ENCODE data around the gene RTTN.
"Not testable (repeated sequence)": the region's sequence is repeated elsewhere in the genome, so short reads cannot be mapped to it uniquely, and the experiment has no call there.

RTTN gene

DNA sequence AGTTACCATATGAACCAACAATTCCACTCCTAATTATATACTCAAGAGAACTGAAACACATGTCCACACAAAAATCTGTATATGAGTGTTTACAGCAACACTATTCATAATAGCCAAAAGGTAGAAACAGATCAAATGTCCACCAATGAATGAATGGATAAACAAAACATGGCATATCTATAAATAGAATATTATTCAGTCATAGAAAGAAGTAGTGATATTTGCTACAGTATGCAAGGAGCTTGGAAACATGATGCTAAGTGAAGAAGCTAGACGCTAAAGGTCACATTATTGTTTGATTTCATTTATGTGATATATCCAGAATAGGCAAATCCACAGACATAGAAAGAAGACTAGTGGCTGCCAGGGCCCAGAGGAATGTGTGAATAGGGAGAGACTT, 92.0 kb downstream of the RTTN start:
- Histone ChIP-seq H3K4me2 (ENCODE audit: low read depth, low read length, poor library complexity, severe bottlenecking) (no peak overlapping the region), H3K4me3 (ENCODE audit: insufficient read depth, low read length, poor library complexity, severe bottlenecking) (no peak overlapping the region), H3K36me3 (ENCODE audit: low read length) (peaks cover 23% of the 10 kb centered on the region; the same call in 1 of the 2 replicates)

DNA sequence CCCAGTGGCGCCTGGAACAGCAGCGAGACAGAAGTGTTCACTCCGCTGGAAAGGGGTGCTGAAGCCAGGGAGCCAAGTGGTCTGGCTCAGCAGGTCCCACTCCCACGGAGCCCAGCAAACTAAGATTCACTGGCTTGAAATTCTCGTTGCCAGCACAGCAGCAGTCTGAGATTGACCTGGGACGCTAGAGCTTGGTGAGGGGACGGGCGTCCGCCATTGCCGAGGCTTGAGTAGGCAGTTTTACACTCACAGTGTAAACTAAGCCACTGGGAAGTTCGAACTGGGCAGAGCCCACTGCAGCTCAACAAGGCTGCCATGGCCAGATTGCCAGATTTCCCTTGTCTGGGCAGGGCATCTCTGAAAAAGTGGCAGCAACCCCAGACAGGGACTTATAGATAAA, 94.8 kb downstream of the RTTN start:
- no peak overlapping the region for H3K9ac ChIP-seq (ENCODE audit: low read length)
- no peaks in the 10 kb centered on the region for H3K27me3 ChIP-seq (ENCODE audit: low read length)
- no peaks in the 10 kb centered on the region for H3K79me2 ChIP-seq (ENCODE audit: insufficient read depth, low read length)
- no peaks in the 10 kb centered on the region for H3F3A ChIP-seq (ENCODE audit: insufficient read depth)
- H3K9me3 ChIP-seq (ENCODE audit: insufficient read depth, low read length): no peaks in the 10 kb centered on the region
- no peaks in the 10 kb centered on the region for H3K9me2 ChIP-seq (replicated peaks; ENCODE audit: insufficient read depth, low read length)
- peaks cover 33% of the 10 kb centered on the region for H3K36me3 ChIP-seq (ENCODE audit: low read length)
- TF ChIP-seq EZH2phosphoT487 (conservative IDR thresholded peaks at IDR 0.05; ENCODE audit: low read length): no peak
- TF ChIP-seq, protein P1, sequence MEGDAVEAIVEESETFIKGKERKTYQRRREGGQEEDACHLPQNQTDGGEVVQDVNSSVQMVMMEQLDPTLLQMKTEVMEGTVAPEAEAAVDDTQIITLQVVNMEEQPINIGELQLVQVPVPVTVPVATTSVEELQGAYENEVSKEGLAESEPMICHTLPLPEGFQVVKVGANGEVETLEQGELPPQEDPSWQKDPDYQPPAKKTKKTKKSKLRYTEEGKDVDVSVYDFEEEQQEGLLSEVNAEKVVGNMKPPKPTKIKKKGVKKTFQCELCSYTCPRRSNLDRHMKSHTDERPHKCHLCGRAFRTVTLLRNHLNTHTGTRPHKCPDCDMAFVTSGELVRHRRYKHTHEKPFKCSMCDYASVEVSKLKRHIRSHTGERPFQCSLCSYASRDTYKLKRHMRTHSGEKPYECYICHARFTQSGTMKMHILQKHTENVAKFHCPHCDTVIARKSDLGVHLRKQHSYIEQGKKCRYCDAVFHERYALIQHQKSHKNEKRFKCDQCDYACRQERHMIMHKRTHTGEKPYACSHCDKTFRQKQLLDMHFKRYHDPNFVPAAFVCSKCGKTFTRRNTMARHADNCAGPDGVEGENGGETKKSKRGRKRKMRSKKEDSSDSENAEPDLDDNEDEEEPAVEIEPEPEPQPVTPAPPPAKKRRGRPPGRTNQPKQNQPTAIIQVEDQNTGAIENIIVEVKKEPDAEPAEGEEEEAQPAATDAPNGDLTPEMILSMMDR (IDR thresholded peaks at IDR 0.05; ENCODE audit: insufficient read depth, low read length, poor library complexity, severe bottlenecking): no peak
- no peak overlapping the region for H3K4me3 ChIP-seq (ENCODE audit: insufficient read depth, low read length, poor library complexity, severe bottlenecking)
- H3K27ac ChIP-seq (ENCODE audit: low read depth, low read length): no peak overlapping the region
- H4K20me1 ChIP-seq (ENCODE audit: low read depth, low read length): no peaks in the 10 kb centered on the region
- no peak overlapping the region for H3K4me2 ChIP-seq (ENCODE audit: low read depth, low read length, poor library complexity, severe bottlenecking)
- H2AFZ ChIP-seq (ENCODE audit: low read depth, low read length, severe bottlenecking): no peak overlapping the region

More for the DNA sequence above, 92.0 kb downstream of the RTTN start:
- no peaks in the 10 kb centered on the region for H4K20me1 ChIP-seq (ENCODE audit: low read depth, low read length)
- H2AFZ ChIP-seq (ENCODE audit: low read depth, low read length, severe bottlenecking): no peak overlapping the region
- TF ChIP-seq, protein P1 (IDR thresholded peaks at IDR 0.05; ENCODE audit: insufficient read depth, low read length, poor library complexity, severe bottlenecking): no peak
- no peak for TF ChIP-seq EZH2phosphoT487 (conservative IDR thresholded peaks at IDR 0.05; ENCODE audit: low read length)
- no peaks in the 10 kb centered on the region for H3K27me3 ChIP-seq (ENCODE audit: low read length)
- no peak overlapping the region for H3K27ac ChIP-seq (ENCODE audit: low read depth, low read length)
- no peaks in the 10 kb centered on the region for H3F3A ChIP-seq (ENCODE audit: insufficient read depth)
- H3K79me2 ChIP-seq (ENCODE audit: insufficient read depth, low read length): no peaks in the 10 kb centered on the region
- H3K9me2 ChIP-seq (replicated peaks; ENCODE audit: insufficient read depth, low read length): no peaks in the 10 kb centered on the region
- no peak overlapping the region for H3K9ac ChIP-seq (ENCODE audit: low read length)
- H3K9me3 ChIP-seq (ENCODE audit: insufficient read depth, low read length): no peaks in the 10 kb centered on the region

DNA sequence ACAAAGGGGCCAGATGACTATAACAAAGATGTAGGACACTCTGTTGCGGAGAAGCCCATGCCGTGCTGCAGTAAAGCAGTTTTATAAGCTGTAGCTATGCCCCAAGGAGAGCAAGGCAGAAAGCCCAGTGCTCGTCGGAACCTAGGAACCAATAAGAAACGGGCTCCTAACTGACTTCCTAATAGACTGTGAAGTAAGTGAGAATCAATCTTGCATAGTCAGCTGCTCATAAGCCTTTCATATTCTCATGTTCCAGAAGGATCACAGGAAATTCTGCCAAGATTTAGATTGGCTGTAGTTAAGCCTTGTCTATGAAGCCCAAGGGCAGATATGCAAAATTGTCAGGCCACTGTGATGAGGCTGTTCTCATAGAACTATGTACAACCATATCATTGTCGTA, 98.4 kb downstream of the RTTN start:
- Histone ChIP-seq H3K9me3 (ENCODE audit: insufficient read depth, low read length) (no peaks in the 10 kb centered on the region), H3F3A (ENCODE audit: insufficient read depth) (no peaks in the 10 kb centered on the region), H3K9me2 (replicated peaks; ENCODE audit: insufficient read depth, low read length) (no peaks in the 10 kb centered on the region), H3K27me3 (ENCODE audit: low read length) (no peaks in the 10 kb centered on the region), H3K4me3 (ENCODE audit: insufficient read depth, low read length, poor library complexity, severe bottlenecking) (no peak overlapping the region), H3K4me2 (ENCODE audit: low read depth, low read length, poor library complexity, severe bottlenecking) (no peak overlapping the region), H3K27ac (ENCODE audit: low read depth, low read length) (no peak overlapping the region), H3K79me2 (ENCODE audit: insufficient read depth, low read length) (no peaks in the 10 kb centered on the region), H2AFZ (ENCODE audit: low read depth, low read length, severe bottlenecking) (no peak overlapping the region), H4K20me1 (ENCODE audit: low read depth, low read length) (no peaks in the 10 kb centered on the region), H3K36me3 (ENCODE audit: low read length) (peaks cover 24% of the 10 kb centered on the region), H3K9ac (ENCODE audit: low read length) (no peak overlapping the region)
- no peak for TF ChIP-seq EZH2phosphoT487 (conservative IDR thresholded peaks at IDR 0.05; ENCODE audit: low read length)
- TF ChIP-seq, protein P1 (IDR thresholded peaks at IDR 0.05; ENCODE audit: insufficient read depth, low read length, poor library complexity, severe bottlenecking): no peak

DNA sequence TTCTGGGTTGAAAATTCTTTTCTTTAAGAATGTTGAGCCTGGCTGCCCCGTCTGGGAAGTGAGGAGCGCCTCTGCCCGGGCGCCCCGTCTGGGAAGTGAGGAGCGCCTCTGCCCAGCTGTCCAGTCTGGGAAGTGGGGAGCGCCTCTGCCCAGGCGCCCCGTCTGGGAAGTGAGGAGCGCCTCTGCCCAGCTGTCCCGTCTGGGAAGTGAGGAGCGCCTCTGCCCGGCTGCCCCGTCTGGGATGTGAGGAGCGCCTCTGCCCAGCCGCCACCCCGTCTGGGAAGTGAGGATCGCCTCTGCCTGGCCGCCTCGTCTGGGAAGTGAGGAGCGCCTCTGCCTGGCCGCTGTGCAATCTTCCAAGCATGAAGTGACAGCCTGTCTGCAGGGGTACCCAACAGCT, 102.6 kb downstream of the RTTN start:
- H3K79me2 ChIP-seq (ENCODE audit: insufficient read depth, low read length); H3K9ac ChIP-seq (ENCODE audit: low read length); H3K4me3 ChIP-seq (ENCODE audit: insufficient read depth, low read length, poor library complexity, severe bottlenecking); H3K4me2 ChIP-seq (ENCODE audit: low read depth, low read length, poor library complexity, severe bottlenecking); H4K20me1 ChIP-seq (ENCODE audit: low read depth, low read length); H2AFZ ChIP-seq (ENCODE audit: low read depth, low read length, severe bottlenecking); H3K9me2 ChIP-seq (replicated peaks; ENCODE audit: insufficient read depth, low read length); H3F3A ChIP-seq (ENCODE audit: insufficient read depth); H3K27ac ChIP-seq (ENCODE audit: low read depth, low read length); H3K27me3 ChIP-seq (ENCODE audit: low read length); H3K9me3 ChIP-seq (ENCODE audit: insufficient read depth, low read length): not testable (repeated sequence)
- peaks cover 14% of the 10 kb centered on the region for H3K36me3 ChIP-seq (ENCODE audit: low read length)

Data from SU-DHL-6 (cell line).